BJ (cell line): ENCODE measurements around the gene DEPDC5. TPM values are rescaled to one million over a fixed set of nuclear protein-coding genes. Genes with fewer than 3 reads are reported as not detected.

Source experiments
- CTCF ChIA-PET: fragments of 350-600 bp; formaldehyde crosslinking; extraction: SDS; loops from one replicate; lab custom pipeline; 2021; ENCODE audit warnings: antibody characterized with exemption, inconsistent platforms; lab: Yijun Ruan, JAX
- POLR2A ChIA-PET: fragments of 300-600 bp; sonication (Branson Sonifier 250); formaldehyde crosslinking; extraction: SDS; loops from one replicate; lab custom pipeline; 2021; ENCODE audit warnings: antibody characterized with exemption; lab: Charles Lee
- DNase-seq: peaks from one replicate; pipeline ENCODE4 v3.0.0-alpha.2; 2011; ENCODE audit warnings: low read depth
- H3K27me3 ChIP-seq: 2 replicates; pipeline ENCODE4 v1.6.0; 2011; ENCODE audit warnings: low read length; ENCODE audit not compliant: control insufficient read depth, insufficient read depth
- H3K36me3 ChIP-seq: 2 replicates; pipeline ENCODE4 v1.5.1; 2011; ENCODE audit warnings: low read length; ENCODE audit not compliant: control insufficient read depth, insufficient read depth
- H3K4me3 ChIP-seq: 2 replicates; pipeline ENCODE4 v1.5.1; 2011; ENCODE audit warnings: low read depth, mild to moderate bottlenecking, control low read depth, low read length
- polyA plus RNA-seq: library from polyadenylated mRNA; depleted of rRNA; stranded (reverse); fragments of >200 nt; gene quantifications from 2 replicates; pipeline ENCODE4 v1.2.3, GENCODE V29; 2011
- TF ChIP-seq, protein P1 (sequence below): IDR thresholded peaks from 2 replicates; pipeline ENCODE4 v1.5.1; 2011; ENCODE audit warnings: low read depth, mild to moderate bottlenecking, control low read depth, inconsistent platforms, low read length, moderate library complexity; ENCODE audit not compliant: insufficient read depth

DEPDC5 gene
- polyA plus RNA-seq, 1 experiment: 6.8 TPM

GRCh38 chr22:31867386-31868153 lies 113.8 kb downstream of the DEPDC5 start:
- POLR2A ChIA-PET: no interaction called here
- no peak overlapping the region for H3K4me3 ChIP-seq
- CTCF ChIA-PET: no interaction called here
- peaks cover 2% of the 10 kb centered on the region; the same call in 1 of the 2 replicates for H3K36me3 ChIP-seq
- no peak for DNase-seq
- H3K27me3 ChIP-seq: no peaks in the 10 kb centered on the region
- TF ChIP-seq, protein P1, sequence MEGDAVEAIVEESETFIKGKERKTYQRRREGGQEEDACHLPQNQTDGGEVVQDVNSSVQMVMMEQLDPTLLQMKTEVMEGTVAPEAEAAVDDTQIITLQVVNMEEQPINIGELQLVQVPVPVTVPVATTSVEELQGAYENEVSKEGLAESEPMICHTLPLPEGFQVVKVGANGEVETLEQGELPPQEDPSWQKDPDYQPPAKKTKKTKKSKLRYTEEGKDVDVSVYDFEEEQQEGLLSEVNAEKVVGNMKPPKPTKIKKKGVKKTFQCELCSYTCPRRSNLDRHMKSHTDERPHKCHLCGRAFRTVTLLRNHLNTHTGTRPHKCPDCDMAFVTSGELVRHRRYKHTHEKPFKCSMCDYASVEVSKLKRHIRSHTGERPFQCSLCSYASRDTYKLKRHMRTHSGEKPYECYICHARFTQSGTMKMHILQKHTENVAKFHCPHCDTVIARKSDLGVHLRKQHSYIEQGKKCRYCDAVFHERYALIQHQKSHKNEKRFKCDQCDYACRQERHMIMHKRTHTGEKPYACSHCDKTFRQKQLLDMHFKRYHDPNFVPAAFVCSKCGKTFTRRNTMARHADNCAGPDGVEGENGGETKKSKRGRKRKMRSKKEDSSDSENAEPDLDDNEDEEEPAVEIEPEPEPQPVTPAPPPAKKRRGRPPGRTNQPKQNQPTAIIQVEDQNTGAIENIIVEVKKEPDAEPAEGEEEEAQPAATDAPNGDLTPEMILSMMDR: no peak

DNA sequence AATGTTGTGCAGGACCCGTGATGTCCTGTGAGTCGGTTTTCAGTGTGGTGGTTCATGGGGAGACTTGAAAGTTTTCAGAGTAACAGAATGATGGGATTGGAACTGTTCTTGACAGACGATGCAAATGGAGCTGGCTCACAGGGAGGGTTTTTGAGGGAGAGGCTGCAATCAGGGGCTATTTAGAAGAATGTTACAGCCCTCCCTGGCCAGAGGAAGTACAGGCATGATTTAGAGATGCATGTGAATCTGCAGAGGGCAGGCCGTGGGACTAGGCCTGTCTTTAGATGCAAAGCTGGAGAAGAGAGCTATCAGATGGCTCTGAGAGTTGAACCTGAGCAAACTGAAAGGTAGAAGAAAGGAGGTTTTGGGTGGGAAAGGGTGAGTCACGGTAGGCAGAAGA lies 115.9 kb downstream of the DEPDC5 start:
- Histone ChIP-seq H3K36me3 (0 out of 2 replicates have a peak, but pooled peaks cover 2% of the 10 kb centered on the region), H3K27me3 (no peaks in the 10 kb centered on the region), H3K4me3 (no peak overlapping the region)
- TF ChIP-seq, protein P1: no peak
- POLR2A ChIA-PET: no interaction called here
- CTCF ChIA-PET: interaction anchor here (0.6 to 1.4 kb wide), 2 partner anchors 12 to 39 kb away, joined by 3 read pairs; no protein-coding TSS in a partner anchor
- no peak for DNase-seq

DNA sequence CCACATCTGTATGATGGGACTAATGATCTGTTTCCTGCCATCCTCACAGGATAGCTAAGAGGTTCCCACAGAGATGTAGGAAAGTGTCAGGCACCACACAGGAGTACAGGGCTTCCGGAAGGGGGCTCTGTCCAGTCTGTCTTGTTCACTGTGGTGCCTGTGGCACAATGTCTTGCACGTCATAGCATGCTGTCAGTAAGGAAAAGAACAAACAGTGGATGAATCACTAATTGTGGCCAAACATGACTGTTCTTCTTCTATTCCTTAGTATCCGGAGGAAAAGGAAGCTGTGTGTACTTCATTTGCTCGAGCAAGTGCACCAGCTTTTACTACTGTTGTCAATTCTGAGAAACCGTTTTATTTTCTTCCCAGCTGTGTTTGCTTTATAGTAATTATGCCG lies 117.1 kb downstream of the DEPDC5 start:
- ChIA-PET CTCF (interaction anchor here (0.7 to 1.4 kb wide), 2 partner anchors 13 to 14 kb away, joined by 3 read pairs; no protein-coding TSS in a partner anchor), POLR2A (no interaction called here)
- H3K4me3 ChIP-seq: no peak overlapping the region
- no peaks in the 10 kb centered on the region for H3K27me3 ChIP-seq
- DNase-seq: peak; percentile 27
- TF ChIP-seq, protein P1: no peak
- 0 out of 2 replicates have a peak, but pooled peaks cover 2% of the 10 kb centered on the region for H3K36me3 ChIP-seq

DNA sequence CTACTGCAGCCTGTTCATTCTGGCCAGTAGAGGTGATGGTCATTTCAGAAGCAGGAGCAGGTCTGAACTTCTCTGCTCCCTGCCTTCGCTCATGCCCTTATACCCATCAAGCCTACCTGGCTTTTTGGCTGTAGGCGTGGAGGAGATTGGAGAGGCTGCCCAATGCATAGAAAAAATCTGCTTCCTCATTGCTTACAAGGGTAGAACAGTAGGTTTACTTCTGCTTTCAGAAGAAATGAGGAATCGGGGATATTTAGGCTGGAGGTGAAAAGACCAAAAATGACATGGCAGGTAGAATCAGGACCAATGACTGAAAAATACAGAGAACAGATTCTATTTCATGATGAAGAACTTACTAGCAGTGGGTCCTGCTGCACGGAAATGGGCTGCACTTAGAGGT lies 117.7 kb downstream of the DEPDC5 start:
- CTCF ChIA-PET: no interaction called here
- TF ChIP-seq, protein P1: no peak

DNA sequence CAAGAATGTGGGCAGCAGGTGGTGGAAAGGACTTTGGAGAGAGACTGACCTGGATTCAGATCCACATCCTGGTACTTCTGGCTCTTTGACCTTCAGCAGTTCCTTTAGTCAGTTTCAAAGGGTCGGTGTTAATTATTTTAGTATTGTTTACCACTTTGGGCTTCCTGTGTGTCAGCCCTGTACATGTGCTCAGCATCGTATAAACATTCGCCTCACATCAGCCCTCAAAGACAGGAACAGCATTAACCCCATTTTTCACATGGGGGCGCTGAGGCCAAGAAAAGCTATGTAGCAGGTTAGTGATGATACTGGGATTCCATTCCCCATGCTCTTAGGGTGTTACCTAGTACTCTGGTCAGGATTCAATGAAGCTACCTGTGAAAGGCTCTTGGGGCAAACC lies 118.4 kb downstream of the DEPDC5 start:
- Histone ChIP-seq H3K36me3 (0 out of 2 replicates have a peak, but pooled peaks cover 2% of the 10 kb centered on the region), H3K4me3 (no peak overlapping the region), H3K27me3 (no peaks in the 10 kb centered on the region)
- DNase-seq: no peak
- ChIA-PET CTCF (interaction anchor here (0.6 kb wide), 1 partner anchor 108 kb away, joined by 3 read pairs; no protein-coding TSS in a partner anchor), POLR2A (no interaction called here)
- TF ChIP-seq, protein P1: no peak

More for the DNA sequence above, 117.7 kb downstream of the DEPDC5 start:
- no peak for DNase-seq
- H3K36me3 ChIP-seq: 0 out of 2 replicates have a peak, but pooled peaks cover 2% of the 10 kb centered on the region
- H3K4me3 ChIP-seq: no peak overlapping the region
- no peaks in the 10 kb centered on the region for H3K27me3 ChIP-seq
- POLR2A ChIA-PET: no interaction called here
